ENCODE data around the gene RGS19. TPM values are rescaled to one million over a fixed set of nuclear protein-coding genes. Genes with fewer than 3 reads are reported as not detected.

The RGS19 gene
- polyA plus RNA-seq, 1 donor (not counting 4 experiments of a cell fraction or from before 2014, with no cell fraction given) = 11.8 TPM

GRCh38 chr20:64049878-64050260, 29.4 kb downstream of the RGS19 start:
- Histone ChIP-seq H4K20me1 (ENCODE audit: control insufficient read depth, extremely low read depth, insufficient read depth, low read length) (peaks cover 2% of the 10 kb centered on the region), H3K9me3 (ENCODE audit: control insufficient read depth, low read depth, low read length) (no peaks in the 10 kb centered on the region), H3K36me3 (ENCODE audit: control insufficient read depth in 2 of 2, extremely low read depth in 1 of 2, insufficient read depth in 2 of 2, low read length in 2 of 2) (no peaks in the 10 kb centered on the region), H3K79me2 (ENCODE audit: control insufficient read depth, insufficient read depth, low read length) (no peaks in the 10 kb centered on the region), H3K4me2 (ENCODE audit: control insufficient read depth, extremely low read depth, insufficient read depth, low read depth, low read length) (no peak overlapping the region), H3K9ac (ENCODE audit: control insufficient read depth, extremely low read depth, insufficient read depth, low read length) (no peak overlapping the region), H3K4me1 (ENCODE audit: control insufficient read depth, extremely low read depth, insufficient read depth, low read length) (peaks cover 27% of the 10 kb centered on the region), H3K4me3 (ENCODE audit: control insufficient read depth in 2 of 3, extremely low read depth in 1 of 3, insufficient read depth in 2 of 3, low read depth in 1 of 3, low read length in 3 of 3) (no peak overlapping the region), H2AFZ (ENCODE audit: control insufficient read depth, low read length) (no peak overlapping the region), H3K27me3 (ENCODE audit: control insufficient read depth, extremely low read depth, insufficient read depth, low read length) (peaks cover 44% of the 10 kb centered on the region), H3K9me1 (ENCODE audit: control insufficient read depth, extremely low read depth, insufficient read depth, low read length) (no peaks in the 10 kb centered on the region), H3K27ac (ENCODE audit: control insufficient read depth, insufficient read depth, low read length) (no peak overlapping the region)
- dilution Hi-C loops (cut with MboI; ENCODE audit: extremely low pct_ligation_motif_present, low sequenced_read_pairs) = no loop called here
- peak; percentile 50 for TF ChIP-seq EZH2 (IDR thresholded peaks at IDR 0.05; ENCODE audit: low read length)
- no peak for TF ChIP-seq CTCF (optimal IDR thresholded peaks at IDR 0.05 in 1 of 3, IDR thresholded peaks at IDR 0.05 in 1 of 3, conservative IDR thresholded peaks at IDR 0.05 in 1 of 3; ENCODE audit: extremely low read depth in 1 of 3, insufficient read depth in 2 of 3, low read length in 3 of 3)
- DNase-seq (ENCODE audit: low read depth, low spot score) (no peak), FAIRE-seq (no peak)

- peaks cover 27% of the 10 kb centered on the region for H3K4me1 ChIP-seq (ENCODE audit: control insufficient read depth, extremely low read depth, insufficient read depth, low read length)
- dilution Hi-C loops (cut with MboI; ENCODE audit: extremely low pct_ligation_motif_present, low sequenced_read_pairs) = no loop called here
- H2AFZ ChIP-seq (ENCODE audit: control insufficient read depth, low read length) = no peak within 1 kb of the TSS
- no peaks in the 10 kb centered on the region for H3K36me3 ChIP-seq (ENCODE audit: control insufficient read depth in 2 of 2, extremely low read depth in 1 of 2, insufficient read depth in 2 of 2, low read length in 2 of 2)
- DNase-seq (ENCODE audit: low read depth, low spot score) = no peak
- no peak for FAIRE-seq
- no peaks in the 10 kb centered on the region for H4K20me1 ChIP-seq (ENCODE audit: control insufficient read depth, extremely low read depth, insufficient read depth, low read length)
- no peaks in the 10 kb centered on the region for H3K9me3 ChIP-seq (ENCODE audit: control insufficient read depth, low read depth, low read length)
- no peak within 1 kb of the TSS for H3K27ac ChIP-seq (ENCODE audit: control insufficient read depth, insufficient read depth, low read length)
- H3K4me2 ChIP-seq (ENCODE audit: control insufficient read depth, extremely low read depth, insufficient read depth, low read depth, low read length) = no peak within 1 kb of the TSS
- no peaks in the 10 kb centered on the region for H3K79me2 ChIP-seq (ENCODE audit: control insufficient read depth, insufficient read depth, low read length)
- TF ChIP-seq EZH2 (IDR thresholded peaks at IDR 0.05; ENCODE audit: low read length) (no peak), CTCF (optimal IDR thresholded peaks at IDR 0.05 in 1 of 3, IDR thresholded peaks at IDR 0.05 in 1 of 3, conservative IDR thresholded peaks at IDR 0.05 in 1 of 3; ENCODE audit: extremely low read depth in 1 of 3, insufficient read depth in 2 of 3, low read length in 3 of 3) (peak in 1 of 3 experiments; percentile 29)
- peaks cover 44% of the 10 kb centered on the region for H3K27me3 ChIP-seq (ENCODE audit: control insufficient read depth, extremely low read depth, insufficient read depth, low read length)
- H3K9me1 ChIP-seq (ENCODE audit: control insufficient read depth, extremely low read depth, insufficient read depth, low read length) = no peaks in the 10 kb centered on the region
- no peak within 1 kb of the TSS for H3K4me3 ChIP-seq (ENCODE audit: control insufficient read depth in 2 of 3, extremely low read depth in 1 of 3, insufficient read depth in 2 of 3, low read depth in 1 of 3, low read length in 3 of 3)
- H3K9ac ChIP-seq (ENCODE audit: control insufficient read depth, extremely low read depth, insufficient read depth, low read length) = no peak within 1 kb of the TSS
Observed at GRCh38 chr20:64049060-64049877, 30.0 kb downstream of the RGS19 start, which contains the start of gene SOX18. TSS of gene SOX18 (minus strand) at chr20:64049639. CDS start at chr20:64049516, 123 bp downstream.
